Gastroesophageal sphincter (tissue), 3 donors: Measurements from ENCODE around the gene MACROD1.

Experiments
- POLR2A ChIP-seq, 2 donors: fragments of 450-650 bp; IDR thresholded peaks; one replicate each; pipeline ENCODE4 v1.6.1; 2017; ENCODE audit warnings: antibody characterized with exemption in 2 of 2, mild to moderate bottlenecking in 2 of 2, moderate library complexity in 1 of 2
- POLR2AphosphoS5 ChIP-seq: sonication (generic); formaldehyde crosslinking; IDR thresholded peaks from one replicate; pipeline ENCODE4 v1.6.1; 2017; ENCODE audit warnings: antibody characterized with exemption
- TF ChIP-seq, protein P1 (sequence below), 4 experiments: fragments of 200-600 bp in 2 of 4; fragments of 450-650 bp in 2 of 4; sonication (generic) in 1 of 4; IDR thresholded peaks; one replicate each; pipeline ENCODE4 v1.5.1; 2017 to 2019; ENCODE audit warnings: antibody characterized with exemption in 4 of 4, mild to moderate bottlenecking in 2 of 4, moderate library complexity in 2 of 4

- TF ChIP-seq, protein P1, sequence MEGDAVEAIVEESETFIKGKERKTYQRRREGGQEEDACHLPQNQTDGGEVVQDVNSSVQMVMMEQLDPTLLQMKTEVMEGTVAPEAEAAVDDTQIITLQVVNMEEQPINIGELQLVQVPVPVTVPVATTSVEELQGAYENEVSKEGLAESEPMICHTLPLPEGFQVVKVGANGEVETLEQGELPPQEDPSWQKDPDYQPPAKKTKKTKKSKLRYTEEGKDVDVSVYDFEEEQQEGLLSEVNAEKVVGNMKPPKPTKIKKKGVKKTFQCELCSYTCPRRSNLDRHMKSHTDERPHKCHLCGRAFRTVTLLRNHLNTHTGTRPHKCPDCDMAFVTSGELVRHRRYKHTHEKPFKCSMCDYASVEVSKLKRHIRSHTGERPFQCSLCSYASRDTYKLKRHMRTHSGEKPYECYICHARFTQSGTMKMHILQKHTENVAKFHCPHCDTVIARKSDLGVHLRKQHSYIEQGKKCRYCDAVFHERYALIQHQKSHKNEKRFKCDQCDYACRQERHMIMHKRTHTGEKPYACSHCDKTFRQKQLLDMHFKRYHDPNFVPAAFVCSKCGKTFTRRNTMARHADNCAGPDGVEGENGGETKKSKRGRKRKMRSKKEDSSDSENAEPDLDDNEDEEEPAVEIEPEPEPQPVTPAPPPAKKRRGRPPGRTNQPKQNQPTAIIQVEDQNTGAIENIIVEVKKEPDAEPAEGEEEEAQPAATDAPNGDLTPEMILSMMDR (IDR thresholded peaks at IDR 0.05): no peak
- TF ChIP-seq POLR2A (IDR thresholded peaks at IDR 0.05) (no peak), POLR2AphosphoS5 (no peak)
These were observed 127.4 kb downstream of the MACROD1 start for GRCh38 chr11:64038500-64038899.
